GM21528 (cell line): ENCODE measurements around the gene CERS6.
A peak's percentile ranks its signal among the peaks of the same experiment; 100 is the strongest.
"Not testable (repeated sequence)": the region's sequence is repeated elsewhere in the genome, so short reads cannot be mapped to it uniquely, and the experiment has no call there.

ENCODE experiments used
- ATAC-seq: cut with Tn5 transposase; IDR thresholded peaks from one replicate; pipeline ENCODE4 v1.9.1; 2021; ENCODE audit warnings: mild to moderate bottlenecking, moderate library complexity; ENCODE audit not compliant: unreplicated experiment, low FRiP score

Gene CERS6

GRCh38 chr2:168494190-168494711 is 38.2 kb downstream of the CERS6 start:
- no peak for ATAC-seq

- ATAC-seq = peak; percentile 87
These were observed 39.5 kb downstream of the CERS6 start for GRCh38 chr2:168495524-168495923.

- no peak for ATAC-seq
These were observed 40.8 kb downstream of the CERS6 start for GRCh38 chr2:168496906-168497305.

DNA sequence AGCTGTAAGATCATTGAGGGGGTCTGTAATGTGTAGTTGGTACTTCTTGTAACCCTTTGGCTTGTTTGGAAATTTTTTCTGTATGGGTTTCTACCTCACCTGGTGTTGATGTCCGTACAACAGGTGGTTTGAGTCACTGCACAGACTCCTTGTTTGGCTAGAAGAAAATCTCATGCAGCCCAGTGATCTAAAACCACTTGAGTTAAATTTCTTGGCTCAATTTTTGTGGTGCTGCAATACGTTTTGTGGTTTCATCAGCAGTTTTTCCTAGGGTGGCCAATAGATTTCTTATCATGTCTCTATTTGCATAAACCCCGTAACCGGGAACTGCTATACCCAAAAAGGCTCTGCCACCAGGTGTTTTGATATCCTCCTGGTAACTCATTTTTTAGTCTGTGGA is 43.4 kb downstream of the CERS6 start:
- no peak for ATAC-seq

DNA sequence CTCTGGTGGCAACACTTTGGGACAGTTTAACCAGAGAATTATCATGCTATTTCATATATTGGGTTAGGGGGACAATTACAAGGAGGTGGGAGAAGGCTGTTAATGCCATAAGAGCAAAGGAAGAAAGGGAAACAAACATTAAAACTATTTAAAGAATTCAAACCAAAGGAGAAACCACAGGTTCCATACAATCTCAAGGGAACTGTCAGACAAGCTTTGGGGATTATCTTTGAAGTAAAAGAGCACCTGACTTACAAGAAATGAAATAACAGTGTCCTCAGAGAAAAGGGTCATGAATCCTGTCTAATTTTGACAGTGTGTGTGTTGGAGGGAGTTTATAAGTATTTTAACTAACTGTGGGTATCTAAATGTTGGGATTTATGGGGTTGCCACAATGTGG is 44.4 kb downstream of the CERS6 start:
- ATAC-seq = no peak

DNA sequence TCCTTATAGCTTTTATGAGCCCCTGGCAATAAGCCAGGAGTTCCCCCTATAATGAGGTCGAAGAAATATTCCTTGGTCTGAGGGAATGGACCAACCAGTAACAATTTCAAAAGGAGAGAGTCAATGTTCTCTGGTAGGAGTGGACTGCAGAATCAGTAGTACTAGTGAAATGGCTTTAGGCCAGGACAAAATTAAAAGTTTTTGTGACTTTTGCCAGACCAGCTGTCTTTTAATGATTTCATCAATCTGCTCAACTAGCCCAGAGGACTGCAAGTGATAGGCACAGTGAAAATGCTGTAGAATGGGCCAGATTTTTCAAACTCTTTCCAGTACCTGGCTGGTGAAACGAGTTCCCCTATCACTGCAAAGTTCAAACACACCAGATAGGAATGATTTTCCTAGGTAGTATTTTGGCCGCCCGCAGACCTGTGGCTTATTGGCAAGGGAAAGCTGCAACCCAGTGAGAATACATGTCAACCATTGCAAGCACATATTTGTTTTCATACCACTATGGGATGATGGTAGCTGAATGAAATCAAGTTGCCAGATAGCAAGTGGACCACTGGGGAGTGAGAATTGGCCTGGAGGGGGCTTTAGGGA is 45.5 kb downstream of the CERS6 start:
- no peak for ATAC-seq

- not testable (repeated sequence) for ATAC-seq
These were observed 46.8 kb downstream of the CERS6 start for GRCh38 chr2:168502852-168503251.

DNA sequence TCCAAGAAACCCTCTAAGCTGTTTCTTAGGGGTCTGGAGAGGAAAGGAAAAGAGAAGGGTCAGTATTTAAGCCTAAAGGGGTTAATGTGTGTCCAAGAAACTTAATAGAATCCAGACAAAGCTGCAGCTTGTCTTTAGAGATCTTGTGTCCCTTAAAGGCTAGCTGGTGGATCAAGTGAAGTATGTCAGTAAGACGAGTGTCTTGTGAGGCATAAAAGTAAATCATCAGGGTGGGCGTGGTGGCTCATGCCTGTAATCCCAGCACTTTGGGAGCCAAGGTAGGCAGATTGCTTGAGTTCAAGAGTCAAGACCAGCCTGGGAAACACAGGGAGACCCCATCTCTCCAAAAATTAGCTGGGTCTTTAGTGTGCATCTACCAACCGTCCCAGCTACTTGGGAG is 47.8 kb downstream of the CERS6 start:
- ATAC-seq = no peak

- no peak for ATAC-seq
These were observed 48.3 kb downstream of the CERS6 start for GRCh38 chr2:168504323-168504722.

DNA sequence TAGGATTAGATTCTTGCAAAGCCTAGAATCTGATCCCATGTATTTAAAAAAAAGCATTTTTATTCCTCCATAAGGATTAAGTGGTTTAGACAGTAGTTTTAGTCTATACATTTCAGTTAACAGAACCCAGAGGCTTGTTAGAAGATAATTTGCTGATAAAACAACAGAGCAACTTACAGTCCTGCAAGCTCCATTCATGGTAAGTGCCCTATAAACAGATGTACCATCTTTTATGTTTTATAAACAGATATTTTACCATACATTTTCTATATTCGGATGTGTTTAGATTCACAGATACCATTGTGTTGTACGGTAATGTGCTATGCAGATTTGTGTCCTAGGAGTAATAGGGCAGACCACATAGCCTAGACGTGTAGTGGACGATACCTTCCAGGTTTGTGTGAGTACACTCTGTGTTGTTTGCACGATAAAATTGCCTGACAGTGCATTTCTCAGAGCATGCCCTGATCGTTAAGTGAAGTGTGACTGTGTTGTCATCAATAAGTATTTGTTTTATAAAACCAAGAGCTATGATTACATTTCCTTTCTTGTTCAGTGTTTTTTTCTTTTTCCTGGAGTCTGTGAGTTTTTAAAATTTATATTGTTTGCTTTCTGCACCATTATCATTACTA is 54.2 kb downstream of the CERS6 start:
- no peak for ATAC-seq

- no peak for ATAC-seq
These were observed 58.6 kb downstream of the CERS6 start for GRCh38 chr2:168514692-168515091.

- ATAC-seq = no peak
These were observed 59.4 kb downstream of the CERS6 start for GRCh38 chr2:168515502-168515901.

DNA sequence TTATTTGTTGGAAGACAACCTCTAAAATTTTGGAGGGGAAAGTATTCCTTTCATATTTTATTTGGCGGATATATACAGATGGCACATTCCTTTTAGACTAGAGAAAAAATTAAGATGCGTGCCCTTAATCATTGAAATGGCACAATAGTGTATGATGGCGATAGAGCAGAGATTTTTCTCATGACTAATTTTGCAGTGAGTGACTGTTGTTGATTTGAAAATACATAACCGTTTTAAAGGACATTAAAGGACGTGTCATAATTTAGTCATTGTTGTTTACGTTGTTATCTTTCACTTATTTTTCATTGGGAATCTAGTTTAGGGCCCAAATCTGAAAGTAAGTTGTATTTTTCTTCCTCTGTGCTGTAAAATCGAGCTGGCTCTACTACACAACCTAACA is 61.7 kb downstream of the CERS6 start:
- no peak for ATAC-seq

GRCh38 chr2:168518555-168519066 is 62.5 kb downstream of the CERS6 start:
- peak; percentile 50 for ATAC-seq

DNA sequence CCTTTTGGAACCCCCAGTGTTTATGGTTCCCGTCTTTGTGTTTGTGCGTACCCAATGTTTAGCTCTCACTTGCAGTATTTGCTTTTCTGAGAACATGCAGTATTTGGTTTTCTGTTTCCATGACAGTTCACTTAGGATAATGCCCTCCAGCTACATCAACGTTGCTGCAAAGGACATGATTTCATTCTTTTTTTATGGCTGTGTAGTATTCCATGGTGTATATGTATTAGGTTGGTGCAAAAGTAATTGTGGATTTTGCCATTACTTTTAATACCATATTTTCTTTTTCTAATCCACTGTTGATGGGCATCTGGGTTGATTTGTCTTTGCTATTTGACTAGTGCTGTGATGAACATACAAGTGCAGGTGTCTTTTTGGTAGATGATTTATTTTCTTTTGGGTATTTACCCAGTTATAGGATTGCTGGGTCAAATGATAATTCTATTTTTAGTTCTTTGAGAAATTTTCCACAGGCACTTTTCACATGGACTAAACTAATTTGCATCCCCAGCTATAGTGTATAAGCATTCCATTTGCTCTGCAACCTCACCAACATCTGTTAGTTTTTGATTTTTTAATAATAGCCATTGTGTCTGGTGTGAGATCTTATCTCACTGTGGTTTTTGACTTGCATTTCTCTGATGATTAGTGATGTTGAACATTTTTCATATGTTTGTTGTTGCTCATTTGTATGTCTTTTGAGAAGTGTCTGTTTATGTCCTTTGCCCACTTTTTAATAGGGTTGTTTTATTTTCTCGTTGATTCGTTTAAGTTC is 63.6 kb downstream of the CERS6 start:
- no peak for ATAC-seq

DNA sequence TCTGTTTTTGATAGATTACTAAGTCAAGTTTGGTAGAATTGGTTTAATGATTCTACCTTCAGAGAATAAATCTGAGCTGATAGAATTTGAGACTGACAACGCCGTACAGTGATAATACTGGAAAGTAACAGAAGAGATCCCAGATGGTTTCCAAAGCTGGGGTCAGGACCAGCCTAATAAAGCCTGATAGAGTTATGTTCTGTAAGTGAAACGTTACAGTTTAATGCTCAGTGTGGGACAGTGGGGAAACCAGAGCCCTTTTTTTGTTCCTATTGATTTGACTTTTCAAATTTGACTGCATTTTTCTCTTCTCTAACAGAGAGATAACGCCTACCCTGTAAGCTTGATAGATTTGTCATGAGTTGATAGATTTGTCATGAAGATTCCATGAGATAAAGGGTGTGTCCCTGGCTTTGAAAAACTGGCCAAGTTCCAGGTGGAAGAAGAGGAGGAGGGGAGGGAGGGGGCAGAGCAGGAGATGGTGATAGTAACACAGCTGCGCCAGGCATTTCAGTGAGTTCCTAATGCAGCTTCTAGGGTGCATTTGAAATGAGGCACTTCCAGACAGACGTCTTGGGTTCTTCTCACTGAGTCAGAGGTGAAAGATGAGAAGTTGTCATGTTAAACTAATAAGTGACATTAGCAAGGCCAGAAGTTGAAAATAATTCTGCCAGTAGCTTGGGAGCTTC is 65.1 kb downstream of the CERS6 start:
- no peak for ATAC-seq

DNA sequence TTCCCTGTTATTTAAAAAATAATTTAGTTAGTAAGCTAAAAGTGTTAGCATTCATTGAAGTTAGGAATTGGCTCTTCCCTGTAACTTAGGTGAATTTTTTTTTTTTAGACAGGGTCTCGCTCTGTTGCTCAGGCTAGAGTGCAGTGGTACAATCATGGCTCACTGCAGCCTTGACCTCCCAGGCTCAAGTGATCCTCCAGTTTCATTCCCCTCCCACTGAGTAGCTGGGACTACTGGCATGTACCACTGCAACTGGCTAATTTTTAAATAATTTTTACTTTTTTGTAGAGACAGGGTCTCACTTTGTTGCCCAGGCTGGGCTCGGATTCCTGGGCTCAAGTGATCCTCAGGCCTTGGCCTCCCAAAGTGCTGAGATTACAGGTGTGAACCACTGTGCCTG is 66.4 kb downstream of the CERS6 start:
- ATAC-seq = no peak

- no peak for ATAC-seq
These were observed 67.9 kb downstream of the CERS6 start for GRCh38 chr2:168524005-168524404.

DNA sequence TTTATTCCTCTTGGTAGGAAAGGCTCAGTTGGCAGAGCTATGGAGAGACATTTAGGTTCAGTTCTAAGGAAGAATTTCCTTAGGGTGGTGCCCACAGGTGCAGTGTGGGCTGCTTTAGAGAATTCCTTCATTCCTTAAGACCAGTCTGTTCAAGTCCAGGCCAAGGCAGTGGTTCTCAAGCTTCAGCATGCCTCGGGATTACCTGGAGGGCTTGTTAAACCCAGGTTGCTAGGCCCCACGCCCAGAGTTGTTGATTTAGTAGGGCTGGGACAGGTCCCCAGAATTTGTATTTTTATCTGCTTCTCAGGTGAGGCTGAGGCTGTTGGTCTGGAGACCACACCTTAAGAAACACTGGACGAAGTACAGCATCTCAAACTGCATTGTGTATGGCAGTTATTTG is 68.9 kb downstream of the CERS6 start:
- ATAC-seq = no peak

- ATAC-seq = no peak
These were observed 69.8 kb downstream of the CERS6 start for GRCh38 chr2:168525716-168526446.
